ENCODE data around the gene LYPD1.

DNA sequence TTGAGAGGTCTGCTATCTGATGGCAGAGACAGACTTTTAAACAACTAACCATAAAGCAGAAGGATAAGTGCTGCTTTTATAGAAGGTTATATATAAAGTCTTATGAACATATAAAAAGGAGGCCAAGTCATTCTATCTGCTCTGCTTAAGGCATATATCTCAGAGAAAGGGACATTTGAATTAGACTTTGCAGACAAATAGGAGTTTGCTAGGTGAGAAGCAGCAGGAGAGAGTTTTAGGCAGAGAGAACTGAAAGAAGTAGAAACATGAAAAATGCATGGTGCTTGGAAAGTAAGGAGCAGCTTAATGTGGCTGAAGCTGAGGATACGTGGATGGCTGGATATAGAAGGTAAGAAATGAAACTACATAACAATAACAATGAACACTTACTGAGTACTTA lies 65.4 kb downstream of the LYPD1 start:
- TF ChIP-seq POLR2A (IDR thresholded peaks at IDR 0.05; ENCODE audit: low read length) (no peak), GATA1 (IDR thresholded peaks at IDR 0.05; ENCODE audit: low read depth, low read length) (no peak)

Measured in erythroblast (primary cell).